Gastroesophageal sphincter (tissue), 3 donors: Measurements from ENCODE around the gene AGBL4.

Experiments used
- CTCF ChIP-seq, 4 experiments: fragments of 200-600 bp in 2 of 4; fragments of 450-650 bp in 2 of 4; sonication (generic) in 1 of 4; IDR thresholded peaks; one replicate each; pipeline ENCODE4 v1.5.1; 2017 to 2019; ENCODE audit warnings: antibody characterized with exemption in 4 of 4, mild to moderate bottlenecking in 2 of 4, moderate library complexity in 2 of 4
- POLR2AphosphoS5 ChIP-seq: sonication (generic); formaldehyde crosslinking; IDR thresholded peaks from one replicate; pipeline ENCODE4 v1.6.1; 2017; ENCODE audit warnings: antibody characterized with exemption

- TF ChIP-seq CTCF (IDR thresholded peaks at IDR 0.05), result no peak
- no peak for TF ChIP-seq POLR2AphosphoS5
These were observed 1295.2 kb downstream of the AGBL4 start for GRCh38 chr1:48728584-48728983.
